G401.6 (cell line): Measurements from ENCODE around the gene BACH2.
"Not testable (repeated sequence)": the region's sequence is repeated elsewhere in the genome, so short reads cannot be mapped to it uniquely, and the experiment has no call there.

ENCODE experiments used
- FAIRE-seq: peaks from 2 replicates; lab custom pipeline; 2012; peaks lifted over from hg19 to GRCh38; lab: Jason Lieb, UNC

BACH2 gene

GRCh38 chr6:90121982-90122381, 174.7 kb downstream of the BACH2 start:
- FAIRE-seq, result no peak

GRCh38 chr6:90120327-90120726, 176.3 kb downstream of the BACH2 start:
- FAIRE-seq, result no peak

GRCh38 chr6:90119618-90120017, 177.0 kb downstream of the BACH2 start:
- FAIRE-seq, result no peak

DNA sequence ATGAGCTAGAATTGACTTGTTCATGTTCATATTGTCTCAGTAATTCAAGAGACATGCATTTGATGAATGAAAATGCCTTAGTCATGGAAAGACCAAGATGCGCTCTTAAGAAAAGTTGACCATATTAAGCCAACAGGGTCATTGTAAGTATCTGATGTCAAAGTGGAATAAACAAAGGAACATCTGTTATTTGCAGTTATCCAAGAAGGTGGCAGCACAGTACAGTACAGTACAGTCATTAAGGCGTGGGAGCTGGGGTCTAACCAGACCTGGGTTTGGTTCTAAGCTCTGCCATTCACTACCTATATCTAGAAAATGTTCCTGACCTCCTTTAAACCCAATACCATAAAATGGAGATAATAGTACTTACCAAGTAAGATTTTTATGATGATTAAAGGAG, 178.1 kb downstream of the BACH2 start:
- FAIRE-seq, result no peak

GRCh38 chr6:90118069-90118468, 178.6 kb downstream of the BACH2 start:
- no peak for FAIRE-seq

- not testable (repeated sequence) for FAIRE-seq
Measured at GRCh38 chr6:90116126-90116525, 180.5 kb downstream of the BACH2 start.

DNA sequence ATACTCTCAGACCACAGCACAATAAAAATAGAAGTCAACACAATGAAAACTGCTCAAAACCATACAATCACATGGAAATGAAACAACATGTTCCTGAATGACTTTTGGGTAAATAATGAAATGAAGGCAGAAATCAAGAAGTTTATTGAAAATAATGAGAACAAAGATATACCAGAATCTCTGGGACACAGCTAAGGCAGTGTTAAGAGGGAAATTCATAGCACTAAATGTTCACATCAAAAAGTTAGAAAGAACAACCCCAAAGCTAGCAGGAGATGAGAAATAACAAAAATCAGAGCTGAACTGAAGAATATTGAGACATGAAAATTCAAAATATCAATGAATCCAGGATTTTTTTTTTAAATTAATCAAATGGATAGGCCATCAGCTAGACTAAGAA, 183.3 kb downstream of the BACH2 start:
- FAIRE-seq, result no peak

DNA sequence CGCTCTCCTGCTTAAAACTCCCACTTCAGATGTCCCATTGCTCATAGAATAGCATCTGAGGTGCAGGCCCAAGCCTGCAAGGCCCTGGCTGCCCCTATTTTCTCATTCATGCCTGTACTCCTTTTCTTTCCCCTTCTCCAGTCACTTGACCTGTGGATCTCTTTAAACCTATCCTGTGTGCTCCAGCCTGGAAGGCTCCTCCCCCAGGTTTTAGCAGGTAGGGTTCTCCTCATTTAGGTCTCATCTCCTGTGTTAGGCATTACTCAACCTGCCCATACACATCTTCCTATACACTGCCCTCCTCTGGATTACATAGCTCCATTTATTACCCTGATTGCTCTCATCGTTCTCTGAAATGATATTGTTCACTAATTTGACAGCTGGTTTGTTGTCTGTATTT, 185.3 kb downstream of the BACH2 start:
- FAIRE-seq, result no peak

GRCh38 chr6:90110971-90111370, 185.7 kb downstream of the BACH2 start:
- no peak for FAIRE-seq

- no peak for FAIRE-seq
Measured at GRCh38 chr6:90109141-90109540, 187.5 kb downstream of the BACH2 start.

DNA sequence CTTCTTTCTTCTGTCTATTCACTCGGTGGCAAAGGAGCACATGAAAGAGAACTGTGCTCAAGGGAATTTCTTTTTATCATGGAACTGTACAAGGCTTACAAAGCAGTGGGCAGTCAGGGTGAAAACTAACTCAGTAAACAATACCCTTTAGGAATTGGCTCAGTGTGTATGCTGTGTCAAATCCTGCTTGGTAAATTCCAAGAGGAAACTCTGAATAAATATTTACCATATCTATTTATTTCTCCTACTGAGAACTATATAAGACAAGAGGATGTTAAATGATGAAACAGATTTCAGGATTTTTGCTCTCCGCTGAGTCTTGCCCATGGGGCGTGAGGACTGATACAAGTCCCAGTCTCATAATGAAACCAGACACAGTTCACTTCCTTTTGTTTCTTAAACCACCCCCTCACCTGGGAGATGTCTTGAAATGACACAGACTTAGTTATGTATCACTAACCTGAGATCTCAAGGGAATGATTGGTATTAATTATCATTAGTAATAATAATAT, 188.8 kb downstream of the BACH2 start:
- no peak for FAIRE-seq

DNA sequence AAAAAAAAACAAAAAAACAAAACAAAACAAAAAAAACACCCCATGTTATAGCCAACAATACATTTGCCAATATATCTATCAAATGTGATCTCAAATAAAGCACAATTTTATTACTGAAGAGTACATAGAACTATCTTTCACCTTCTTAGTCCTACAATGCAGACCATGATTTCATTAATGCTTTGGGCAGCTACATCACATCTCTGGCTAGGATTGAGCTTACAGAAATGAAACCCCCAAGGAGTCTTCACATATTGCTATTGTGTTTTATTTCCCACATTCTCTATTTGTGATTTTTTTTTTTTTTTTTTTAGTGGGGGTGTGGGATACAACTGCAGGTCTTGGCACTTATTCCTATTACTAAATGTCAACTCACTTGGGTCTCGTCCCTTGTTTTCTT, 189.3 kb downstream of the BACH2 start:
- no peak for FAIRE-seq

DNA sequence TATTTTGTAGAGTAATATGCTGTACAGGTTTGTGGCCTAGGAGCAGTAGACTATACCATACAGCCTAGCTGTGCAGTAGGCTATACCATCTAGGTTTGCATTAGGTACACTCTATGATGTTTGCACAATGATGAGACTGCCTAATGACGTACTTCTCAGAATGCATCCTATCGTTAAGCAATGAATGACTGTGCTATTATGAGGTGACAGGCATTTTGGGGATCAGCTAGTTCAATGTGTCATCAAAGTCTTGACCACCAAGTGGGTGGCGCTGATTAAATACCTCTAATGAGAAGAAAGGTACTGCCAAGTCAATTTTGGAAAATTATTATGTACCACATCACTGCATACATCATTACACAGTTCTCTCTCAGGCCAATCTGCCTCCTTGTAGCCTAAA, 190.2 kb downstream of the BACH2 start:
- FAIRE-seq, result no peak

GRCh38 chr6:90105506-90106170, 191.0 kb downstream of the BACH2 start:
- no peak for FAIRE-seq

DNA sequence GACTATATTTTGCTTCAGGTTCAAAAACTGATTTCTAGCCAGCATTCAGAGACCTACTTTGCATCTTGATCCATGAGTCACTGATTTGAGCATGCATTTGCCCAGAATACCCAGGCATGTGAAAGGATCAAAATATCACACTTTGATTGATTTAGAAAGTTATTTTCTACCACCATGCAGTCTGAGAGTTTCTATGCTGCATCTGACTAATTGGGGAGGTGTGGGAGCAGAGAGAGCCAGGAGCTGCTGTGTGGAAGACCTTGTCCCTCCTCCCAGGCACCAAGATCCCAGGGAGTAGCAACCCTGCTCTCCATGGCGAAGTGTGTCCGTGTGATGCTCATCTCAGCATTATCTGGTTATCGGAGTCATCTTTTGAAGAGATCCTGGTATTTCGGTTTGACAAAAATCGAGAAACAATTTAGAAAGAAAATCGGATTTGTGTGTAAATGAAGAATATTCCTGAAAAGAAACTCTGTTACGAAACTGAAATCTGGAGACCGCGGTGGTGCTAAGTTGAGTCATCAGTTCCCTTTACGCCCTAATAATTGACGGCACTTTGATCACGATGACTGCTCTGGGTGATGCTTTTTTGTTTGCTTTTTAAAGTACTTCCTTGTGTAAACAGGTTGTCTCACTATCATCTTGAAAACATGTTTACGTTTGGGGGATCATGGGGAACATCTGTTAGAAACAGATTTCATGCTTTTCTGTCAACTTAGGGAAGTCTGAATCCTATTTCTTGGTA, 193.4 kb downstream of the BACH2 start:
- no peak for FAIRE-seq

DNA sequence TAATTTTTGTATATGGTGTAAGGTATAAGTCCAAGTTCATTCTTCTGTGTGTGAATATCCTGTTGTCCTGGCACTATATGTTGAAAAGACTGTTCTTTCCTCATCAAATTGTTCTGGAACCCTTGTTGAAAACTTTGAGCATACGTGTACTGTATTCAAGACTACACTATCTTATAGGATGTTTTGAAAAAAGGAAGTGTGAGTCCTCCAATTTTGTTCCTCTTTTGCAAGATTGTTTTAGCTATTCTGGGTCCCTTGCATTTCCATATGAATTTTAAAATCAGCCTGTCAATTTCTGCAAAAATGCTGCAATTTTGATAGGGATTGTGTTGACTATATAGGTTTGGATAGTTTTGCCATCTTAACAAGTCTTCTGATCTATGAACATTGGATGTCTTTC, 195.2 kb downstream of the BACH2 start:
- FAIRE-seq, result no peak

DNA sequence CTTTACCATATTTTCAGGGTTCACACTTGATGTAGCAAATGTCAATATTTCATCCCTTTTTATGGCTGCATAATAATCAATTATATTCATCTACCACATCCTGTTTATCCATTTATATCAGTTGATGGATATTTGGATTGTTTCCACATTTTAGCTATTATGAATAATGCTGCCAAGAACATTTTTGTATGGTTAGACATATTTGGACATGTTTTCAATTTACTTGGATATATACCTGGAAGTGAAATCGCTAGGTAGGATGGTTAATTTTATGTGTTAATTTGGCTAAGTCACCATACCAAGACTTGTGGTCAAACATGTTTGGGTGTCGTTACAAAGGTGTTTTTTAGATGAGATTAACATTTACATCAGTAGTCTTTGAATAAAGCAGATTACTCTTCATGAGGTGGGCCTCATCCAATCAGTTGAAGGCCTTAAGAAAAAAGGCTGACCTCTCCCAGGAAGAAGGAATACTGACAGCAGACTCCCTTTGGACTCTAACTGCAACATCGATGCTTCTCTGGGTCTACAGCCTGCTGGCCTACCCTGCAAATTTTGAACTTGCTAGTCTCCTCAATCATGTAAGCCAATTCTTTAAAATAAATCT, 196.5 kb downstream of the BACH2 start:
- FAIRE-seq, result no peak

DNA sequence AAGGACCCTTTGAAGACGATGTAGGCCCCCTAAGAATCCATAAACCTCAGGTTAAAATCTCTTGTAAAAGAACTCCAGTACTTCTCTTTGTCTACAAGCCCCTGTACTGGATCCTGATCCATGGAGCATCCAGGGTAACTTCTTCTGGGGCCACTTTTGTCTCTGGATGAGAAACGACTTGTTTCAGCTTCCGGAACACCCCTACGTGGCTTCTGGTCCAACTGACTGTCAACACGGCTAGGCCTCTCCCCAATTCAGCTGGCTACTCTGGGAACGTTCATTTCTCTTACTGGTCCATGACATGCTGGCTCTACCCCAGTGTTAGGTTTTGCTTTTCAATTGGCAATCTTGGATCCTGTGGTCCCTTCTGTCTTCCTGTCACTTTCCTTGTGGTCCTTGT, 198.0 kb downstream of the BACH2 start:
- no peak for FAIRE-seq

DNA sequence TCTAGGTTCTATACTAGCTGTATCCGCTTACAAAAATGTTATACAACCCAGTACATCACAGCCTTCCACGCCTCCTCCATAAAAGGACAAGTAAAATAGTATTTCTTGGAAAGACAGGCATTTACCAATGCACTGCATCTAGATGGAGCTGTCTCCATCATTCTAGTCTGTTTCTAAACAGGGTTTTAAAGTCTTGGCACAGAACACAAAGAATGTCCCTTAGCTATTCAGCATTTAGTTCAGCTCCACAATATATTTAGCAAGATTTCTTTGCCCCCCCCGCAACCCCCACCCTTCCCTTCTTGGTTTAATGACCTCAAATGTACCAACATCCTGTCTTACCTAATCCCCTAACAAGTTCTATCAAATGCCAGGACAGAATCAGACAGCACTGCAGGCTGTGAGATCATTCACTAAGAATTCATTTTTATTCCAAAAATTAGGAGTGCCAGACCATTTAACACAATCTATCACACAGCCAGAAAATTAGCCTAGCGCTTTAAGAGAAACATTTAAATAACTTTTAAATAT, 198.6 kb downstream of the BACH2 start:
- no peak for FAIRE-seq

DNA sequence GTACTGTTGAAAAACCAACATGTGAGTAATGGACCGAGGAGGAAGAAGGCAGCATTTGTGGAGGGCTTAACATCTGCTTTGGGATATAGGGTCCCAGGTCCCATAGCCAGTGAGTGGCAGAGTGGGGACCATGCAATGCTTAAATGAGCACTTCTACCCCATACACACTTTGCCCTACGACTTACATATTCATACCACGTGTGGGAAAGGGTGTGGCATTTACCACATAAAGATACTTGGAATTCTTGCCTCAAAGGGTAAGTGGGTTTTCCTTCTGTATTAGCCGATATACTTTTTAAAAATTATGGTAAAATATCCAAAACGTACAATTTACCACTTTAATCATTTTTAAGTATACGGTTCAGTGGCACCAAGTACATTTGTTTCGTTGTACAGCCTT, 199.3 kb downstream of the BACH2 start:
- no peak for FAIRE-seq

- no peak for FAIRE-seq
Measured at GRCh38 chr6:90096818-90097217, 199.8 kb downstream of the BACH2 start.

GRCh38 chr6:90095788-90096187, 200.9 kb downstream of the BACH2 start:
- no peak for FAIRE-seq

DNA sequence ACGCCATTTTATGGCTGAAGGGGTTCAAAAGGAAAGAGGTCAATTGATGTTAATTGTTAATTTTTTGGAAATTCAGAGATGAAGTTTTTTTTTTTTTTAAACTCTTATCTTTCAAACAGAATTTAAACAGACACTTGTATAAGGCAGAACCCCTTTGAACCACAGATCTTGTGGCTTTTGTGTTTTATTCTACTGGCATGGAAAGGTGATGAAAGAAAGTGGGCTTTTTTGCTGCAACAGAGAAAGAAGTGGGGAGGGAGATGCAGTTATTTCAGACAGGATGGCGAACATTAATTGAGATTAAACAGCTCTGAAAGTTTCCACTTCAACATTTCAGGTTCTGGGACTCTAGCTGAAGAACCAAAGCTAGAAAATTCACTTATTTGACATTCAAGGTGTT, 201.5 kb downstream of the BACH2 start:
- FAIRE-seq, result no peak
